AG04449 (cell line): Measurements from ENCODE around the gene DRD4.

Experiments used
- CTCF ChIA-PET: fragments of 350-600 bp; formaldehyde crosslinking; extraction: SDS; loops from one replicate; lab custom pipeline; 2021; ENCODE audit warnings: antibody characterized with exemption; lab: Yijun Ruan, JAX
- POLR2A ChIA-PET: fragments of 400-600, 350-600 bp; formaldehyde crosslinking; extraction: SDS; loops from one replicate; lab custom pipeline; 2020; ENCODE audit warnings: antibody characterized with exemption, inconsistent platforms; lab: Yijun Ruan, JAX
- DNase-seq: peaks from one replicate; pipeline ENCODE4 v3.0.0-alpha.2; 2010; ENCODE audit warnings: low read depth, low spot score
- H3K4me3 ChIP-seq: 2 replicates; pipeline ENCODE4 v1.5.1; 2011; ENCODE audit warnings: low read depth, mild to moderate bottlenecking, control low read depth, low read length
- CTCF ChIP-seq: IDR thresholded peaks from one replicate; pipeline ENCODE4 v1.5.1; 2011; ENCODE audit warnings: mild to moderate bottlenecking, moderate library complexity, low read length, control low read depth, inconsistent platforms; ENCODE audit not compliant: insufficient read depth; ENCODE audit errors: missing control alignments

The DRD4 gene

GRCh38 chr11:592918-593317 lies 44.2 kb upstream of the DRD4 start:
- H3K4me3 ChIP-seq = no peak overlapping the region
- no peak for DNase-seq
- POLR2A ChIA-PET = no interaction called here
- no peak for TF ChIP-seq CTCF
- CTCF ChIA-PET = no interaction called here

GRCh38 chr11:593347-593746 lies 43.7 kb upstream of the DRD4 start:
- TF ChIP-seq CTCF = no peak
- POLR2A ChIA-PET = no interaction called here
- no peak overlapping the region for H3K4me3 ChIP-seq
- no peak for DNase-seq
- CTCF ChIA-PET = no interaction called here

- ChIA-PET POLR2A (no interaction called here), CTCF (no interaction called here)
- no peak for DNase-seq
- H3K4me3 ChIP-seq = no peak overlapping the region
- TF ChIP-seq CTCF = no peak
Measured at GRCh38 chr11:595400-595799, 41.7 kb upstream of the DRD4 start.

GRCh38 chr11:596374-596773 lies 40.7 kb upstream of the DRD4 start:
- POLR2A ChIA-PET = no interaction called here
- no peak for TF ChIP-seq CTCF
- H3K4me3 ChIP-seq = no peak overlapping the region
- CTCF ChIA-PET = no interaction called here
- no peak for DNase-seq

- ChIA-PET CTCF (no interaction called here), POLR2A (no interaction called here)
- TF ChIP-seq CTCF = peak; percentile 6
- H3K4me3 ChIP-seq = no peak overlapping the region
- no peak for DNase-seq
Measured at GRCh38 chr11:597166-597725, 39.8 kb upstream of the DRD4 start.

- no peak for TF ChIP-seq CTCF
- no peak overlapping the region for H3K4me3 ChIP-seq
- DNase-seq = no peak
- CTCF ChIA-PET = no interaction called here
- POLR2A ChIA-PET = no interaction called here
Measured at GRCh38 chr11:598005-598680, 38.9 kb upstream of the DRD4 start.
